Neural crest cell (in vitro differentiated cells): ENCODE measurements around the gene ZNF689. TPM values are rescaled to one million over a fixed set of nuclear protein-coding genes. Genes with fewer than 3 reads are reported as not detected.

Experiments used
- DNase-seq: peaks from one replicate; pipeline ENCODE4 v3.0.0; 2021; ENCODE audit warnings: low read depth, mixed read lengths, low spot score
- H3K27ac Mint-ChIP-seq: one replicate; pipeline ENCODE4 v1.8.0; 2021; ENCODE audit warnings: mild to moderate bottlenecking, mixed read lengths; ENCODE audit not compliant: unreplicated experiment
- H3K27me3 Mint-ChIP-seq: 2 replicates; pipeline ENCODE4 v1.8.0; 2021; ENCODE audit warnings: low read depth, mild to moderate bottlenecking, mixed read lengths
- H3K36me3 Mint-ChIP-seq: 2 replicates; pipeline ENCODE4 v1.8.0; 2021; ENCODE audit warnings: low read depth, mild to moderate bottlenecking, mixed read lengths
- H3K4me1 Mint-ChIP-seq: 2 replicates; pipeline ENCODE4 v1.8.0; 2021; ENCODE audit warnings: mixed read lengths
- H3K4me3 Mint-ChIP-seq: one replicate; pipeline ENCODE4 v1.8.0; 2021; ENCODE audit warnings: mild to moderate bottlenecking, mixed read lengths
- H3K9me3 Mint-ChIP-seq: 2 replicates; pipeline ENCODE4 v1.8.0; 2021; ENCODE audit warnings: mixed read lengths
- total RNA-seq: library from RNA; stranded (reverse); gene quantifications from 2 replicates; pipeline ENCODE4 v1.2.1, GENCODE V29; 2021
- TF ChIP-seq, protein P1 (sequence below): fragments of 200-600 bp; sonication (generic); conservative IDR thresholded peaks from 2 replicates; pipeline ENCODE4 v1.5.0; 2021; ENCODE audit warnings: antibody characterized with exemption, mild to moderate bottlenecking

Gene ZNF689
- total RNA-seq, 1 donor from 2014 or later, result 23.0 TPM

DNA sequence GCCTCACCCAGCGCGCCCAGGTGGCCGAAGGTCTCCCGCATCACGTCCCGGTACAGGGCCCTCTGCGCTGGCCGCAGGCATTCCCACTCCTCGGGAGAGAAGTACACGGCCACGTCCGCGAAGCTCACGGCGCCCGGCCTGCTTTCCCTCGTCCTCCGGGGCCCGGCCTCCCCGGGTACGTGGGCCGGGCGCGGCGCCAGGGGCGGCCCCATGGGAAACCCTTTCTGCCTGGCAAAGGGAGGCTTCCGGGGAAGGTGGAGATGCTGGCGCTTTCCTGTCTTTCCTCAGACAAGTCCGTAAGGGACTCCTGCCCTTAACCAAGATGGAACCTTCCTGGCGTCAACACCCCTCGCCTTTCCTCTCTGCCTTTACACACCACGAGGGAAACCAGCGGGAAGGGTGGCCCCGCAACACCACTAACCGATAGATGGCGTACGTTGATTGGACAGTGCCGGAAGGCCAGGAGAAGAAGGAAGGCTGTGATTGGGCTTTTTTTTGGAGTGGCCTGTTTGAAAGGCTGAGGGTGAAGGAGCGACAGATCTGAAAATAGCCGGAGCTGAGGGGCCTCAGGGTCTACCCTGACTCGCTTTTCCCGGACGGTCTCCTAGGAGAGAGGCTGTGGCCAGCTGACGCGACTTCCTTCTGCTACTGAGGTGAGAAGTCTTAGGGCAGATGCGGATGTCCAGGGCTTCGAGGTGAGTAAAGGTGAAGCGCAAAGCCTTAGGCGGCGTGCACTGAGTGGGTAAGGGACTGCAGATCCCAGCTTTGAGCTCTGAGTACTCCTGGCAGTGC is 24.6 kb downstream of the ZNF689 start, which contains the start of gene ZNF785:
Gene ZNF785 (minus strand): TSS at position 298 of the 792 bp plus-strand sequence. CDS start 86 bp downstream, at position 212.
- DNase-seq, result peak; percentile 87
- peaks cover 15% of the 10 kb centered on the region for H3K36me3 Mint-ChIP-seq
- H3K27ac Mint-ChIP-seq, result peak within 1 kb of the TSS; percentile 73
- peaks cover 28% of the 10 kb centered on the region for H3K4me1 Mint-ChIP-seq
- peak within 1 kb of the TSS; percentile 90 for H3K4me3 Mint-ChIP-seq
- no peaks in the 10 kb centered on the region for H3K9me3 Mint-ChIP-seq
- TF ChIP-seq, protein P1, sequence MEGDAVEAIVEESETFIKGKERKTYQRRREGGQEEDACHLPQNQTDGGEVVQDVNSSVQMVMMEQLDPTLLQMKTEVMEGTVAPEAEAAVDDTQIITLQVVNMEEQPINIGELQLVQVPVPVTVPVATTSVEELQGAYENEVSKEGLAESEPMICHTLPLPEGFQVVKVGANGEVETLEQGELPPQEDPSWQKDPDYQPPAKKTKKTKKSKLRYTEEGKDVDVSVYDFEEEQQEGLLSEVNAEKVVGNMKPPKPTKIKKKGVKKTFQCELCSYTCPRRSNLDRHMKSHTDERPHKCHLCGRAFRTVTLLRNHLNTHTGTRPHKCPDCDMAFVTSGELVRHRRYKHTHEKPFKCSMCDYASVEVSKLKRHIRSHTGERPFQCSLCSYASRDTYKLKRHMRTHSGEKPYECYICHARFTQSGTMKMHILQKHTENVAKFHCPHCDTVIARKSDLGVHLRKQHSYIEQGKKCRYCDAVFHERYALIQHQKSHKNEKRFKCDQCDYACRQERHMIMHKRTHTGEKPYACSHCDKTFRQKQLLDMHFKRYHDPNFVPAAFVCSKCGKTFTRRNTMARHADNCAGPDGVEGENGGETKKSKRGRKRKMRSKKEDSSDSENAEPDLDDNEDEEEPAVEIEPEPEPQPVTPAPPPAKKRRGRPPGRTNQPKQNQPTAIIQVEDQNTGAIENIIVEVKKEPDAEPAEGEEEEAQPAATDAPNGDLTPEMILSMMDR, result no peak
- no peaks in the 10 kb centered on the region for H3K27me3 Mint-ChIP-seq

DNA sequence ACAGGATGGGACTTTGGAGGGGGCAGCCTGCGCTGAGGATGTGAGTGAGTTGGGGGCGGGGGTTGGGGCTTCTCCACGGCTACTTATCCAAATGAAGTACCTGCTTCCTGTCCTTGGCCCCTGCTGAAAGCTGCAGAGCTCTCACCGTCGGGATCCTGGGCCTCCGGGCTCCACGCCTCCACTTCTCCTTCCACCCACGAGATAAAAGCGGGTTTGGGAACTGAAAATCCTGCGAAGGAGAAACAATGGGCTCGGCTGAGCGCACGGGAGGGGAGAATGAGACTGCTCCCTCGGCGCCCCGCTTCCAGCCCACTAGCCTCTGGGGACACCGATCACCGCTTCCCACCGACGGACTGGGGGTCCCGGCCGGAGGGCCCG is 25.2 kb downstream of the ZNF689 start:
- TF ChIP-seq, protein P1, result no peak
- peak overlapping the region; percentile 73 for H3K27ac Mint-ChIP-seq
- peak overlapping the region; percentile 90 for H3K4me3 Mint-ChIP-seq
- no peaks in the 10 kb centered on the region for H3K27me3 Mint-ChIP-seq
- H3K4me1 Mint-ChIP-seq, result peaks cover 28% of the 10 kb centered on the region
- no peaks in the 10 kb centered on the region for H3K9me3 Mint-ChIP-seq
- DNase-seq, result no peak
- H3K36me3 Mint-ChIP-seq, result peaks cover 15% of the 10 kb centered on the region

DNA sequence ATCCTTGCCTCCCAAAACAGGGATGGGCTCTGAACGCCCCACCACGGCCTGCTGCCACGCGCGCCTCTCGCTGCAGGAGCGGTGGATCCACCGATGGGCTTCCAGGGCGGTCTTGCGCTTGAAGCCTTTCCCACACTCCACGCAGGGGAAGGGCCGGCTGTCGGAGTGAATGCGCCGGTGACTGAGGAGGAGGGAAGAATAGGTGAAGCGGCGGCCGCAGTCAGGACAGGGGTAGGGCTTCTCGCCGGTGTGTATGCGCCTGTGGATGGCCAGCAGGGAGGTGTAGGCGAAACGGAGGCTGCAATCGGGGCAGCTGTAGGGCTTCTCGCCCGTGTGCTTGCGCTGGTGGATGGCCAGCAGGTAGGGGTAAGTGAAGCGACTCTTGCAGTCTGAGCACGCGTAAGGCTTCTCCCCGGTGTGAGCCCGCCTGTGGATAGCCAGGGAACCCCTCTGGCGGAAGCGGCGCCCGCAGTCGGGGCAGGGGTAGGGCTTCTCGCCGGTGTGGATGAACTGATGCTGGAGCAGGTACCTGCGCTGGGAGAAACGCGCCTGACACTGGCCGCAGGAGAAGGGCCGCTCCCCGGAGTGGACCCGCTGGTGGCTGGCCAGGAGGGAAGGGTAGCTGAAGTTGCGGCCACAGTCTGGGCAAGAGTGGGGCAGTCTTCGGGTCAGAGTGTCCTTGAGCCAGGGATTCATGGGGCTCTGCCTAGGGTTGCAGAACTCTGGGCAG is 27.4 kb downstream of the ZNF689 start:
- peak overlapping the region; percentile 35 for H3K27ac Mint-ChIP-seq
- DNase-seq, result no peak

DNA sequence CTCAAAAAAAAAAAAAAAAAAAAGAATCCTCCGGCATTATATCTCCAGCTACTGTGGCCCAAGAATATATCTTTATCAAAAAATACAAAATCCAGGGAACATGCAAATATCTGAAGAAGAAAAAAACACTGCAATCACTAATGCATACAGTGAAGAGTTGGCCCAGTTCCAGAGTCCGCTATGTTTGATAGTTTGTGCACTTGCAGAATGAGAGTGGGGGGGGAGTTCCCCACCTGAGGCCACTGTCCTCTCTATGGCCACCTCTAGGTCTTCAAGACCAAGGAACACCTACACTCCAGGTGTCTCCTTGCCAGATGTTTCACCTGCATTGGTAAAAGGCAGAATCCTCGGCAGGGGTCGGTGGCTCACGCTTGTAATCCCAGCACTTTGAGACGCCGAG is 28.7 kb downstream of the ZNF689 start:
- Mint-ChIP-seq H3K4me3 (peak overlapping the region; percentile 66), H3K4me1 (peaks cover 18% of the 10 kb centered on the region), H3K9me3 (no peaks in the 10 kb centered on the region), H3K27me3 (no peaks in the 10 kb centered on the region), H3K36me3 (peaks cover 7% of the 10 kb centered on the region), H3K27ac (no peak overlapping the region)
- DNase-seq, result no peak
- TF ChIP-seq, protein P1, result no peak

More for the DNA sequence above, 27.4 kb downstream of the ZNF689 start:
- Mint-ChIP-seq H3K4me1 (peaks cover 25% of the 10 kb centered on the region), H3K4me3 (peak overlapping the region; percentile 44), H3K36me3 (peaks cover 10% of the 10 kb centered on the region), H3K9me3 (no peaks in the 10 kb centered on the region), H3K27me3 (no peaks in the 10 kb centered on the region)
- TF ChIP-seq, protein P1, result no peak

DNA sequence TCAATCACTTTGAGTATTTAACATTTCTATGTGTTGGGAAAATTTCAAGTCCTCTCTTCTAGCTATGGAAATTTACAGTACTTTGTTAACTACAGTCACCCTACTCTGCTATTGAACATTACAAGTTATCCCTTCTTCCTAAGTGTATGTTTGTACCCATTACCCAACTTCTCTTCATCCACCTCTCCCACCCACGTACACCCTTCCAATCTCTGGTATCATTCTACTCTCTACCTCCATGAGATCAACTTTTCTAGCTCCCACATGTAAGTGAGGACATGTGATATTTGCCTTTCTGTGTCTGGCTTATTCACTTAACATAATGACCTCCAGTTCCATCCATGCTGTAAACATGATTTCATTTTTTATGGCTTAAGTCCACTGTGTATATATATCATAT is 35.5 kb downstream of the ZNF689 start:
- H3K36me3 Mint-ChIP-seq, result no peaks in the 10 kb centered on the region
- no peak for DNase-seq
- TF ChIP-seq, protein P1, result no peak
- H3K27ac Mint-ChIP-seq, result no peak overlapping the region
- H3K4me3 Mint-ChIP-seq, result peak overlapping the region; percentile 69
- no peaks in the 10 kb centered on the region for H3K9me3 Mint-ChIP-seq
- no peaks in the 10 kb centered on the region for H3K27me3 Mint-ChIP-seq
- peaks cover 25% of the 10 kb centered on the region for H3K4me1 Mint-ChIP-seq
